NCI-H2029 treated with DMSO at 0.1 percent for 48 hours (cell line): ENCODE measurements around the gene TECR.
"Not testable (repeated sequence)": the region's sequence is repeated elsewhere in the genome, so short reads cannot be mapped to it uniquely, and the experiment has no call there.

Source experiments
- DNase-seq: peaks from one replicate; lab custom pipeline; 2025; lab: John Stamatoyannopoulos, UW

TECR gene

DNA sequence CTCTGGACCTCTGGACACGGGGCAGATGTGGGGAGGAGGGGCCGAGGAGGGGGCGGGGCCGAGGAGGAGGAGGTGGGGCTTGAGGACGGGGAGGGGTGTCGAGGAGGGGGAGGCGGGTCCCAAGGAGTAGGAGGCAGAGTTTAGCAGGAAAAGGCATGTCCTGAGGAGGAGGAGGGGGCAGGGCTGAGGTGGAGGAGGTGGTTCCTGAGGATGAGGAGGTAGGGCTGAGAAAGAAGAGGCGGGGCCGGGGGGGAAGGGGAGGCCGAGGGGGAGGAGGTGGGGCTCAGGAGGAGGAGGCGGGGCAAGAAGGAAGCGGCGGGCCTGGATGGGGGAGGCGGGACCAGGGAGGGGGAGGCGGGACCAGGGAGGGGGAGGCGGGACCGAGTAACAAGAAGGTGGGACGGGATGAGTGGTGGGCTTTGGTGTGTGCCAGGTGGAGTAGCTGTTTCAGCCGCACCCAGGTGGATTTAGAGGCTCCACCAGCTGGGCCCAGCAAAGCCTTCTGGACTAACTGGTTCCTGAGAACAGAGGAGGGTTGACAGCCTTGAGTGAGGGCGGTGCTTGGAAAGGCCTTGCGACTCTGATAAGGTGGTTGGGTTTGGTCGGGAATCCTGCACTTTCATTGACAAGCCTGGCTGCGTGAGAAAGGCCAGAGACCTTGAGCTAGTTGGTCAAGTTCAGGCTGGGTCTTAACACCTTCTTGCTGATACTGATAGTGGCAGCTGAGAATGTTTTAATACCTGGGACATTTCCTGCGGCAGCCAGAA, 7.7 kb downstream of the TECR start:
- peak; percentile 58 for DNase-seq

GRCh38 chr19:14540741-14541525, 11.5 kb downstream of the TECR start:
- DNase-seq: no peak

DNA sequence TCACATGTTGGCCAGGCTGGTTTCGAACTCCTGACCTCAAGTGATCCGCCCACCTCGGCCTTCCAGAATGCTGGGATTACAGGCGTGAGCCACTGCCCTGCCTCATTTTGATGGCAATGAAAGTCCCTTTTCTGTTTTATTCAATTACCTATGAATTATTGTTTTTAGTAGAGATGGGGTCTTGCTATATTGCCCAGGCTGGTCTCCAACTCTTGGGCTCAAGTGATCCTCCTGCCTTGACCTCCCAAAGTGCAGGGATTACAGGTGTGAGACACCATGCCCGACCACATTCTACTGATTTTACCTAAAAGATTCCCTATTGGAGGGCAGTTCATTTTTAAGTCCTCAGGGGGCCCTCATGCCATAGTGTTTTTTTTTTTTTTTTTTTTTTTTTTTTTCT, 12.6 kb downstream of the TECR start:
- DNase-seq: not testable (repeated sequence)

GRCh38 chr19:14542711-14543328, 13.4 kb downstream of the TECR start:
- no peak for DNase-seq

DNA sequence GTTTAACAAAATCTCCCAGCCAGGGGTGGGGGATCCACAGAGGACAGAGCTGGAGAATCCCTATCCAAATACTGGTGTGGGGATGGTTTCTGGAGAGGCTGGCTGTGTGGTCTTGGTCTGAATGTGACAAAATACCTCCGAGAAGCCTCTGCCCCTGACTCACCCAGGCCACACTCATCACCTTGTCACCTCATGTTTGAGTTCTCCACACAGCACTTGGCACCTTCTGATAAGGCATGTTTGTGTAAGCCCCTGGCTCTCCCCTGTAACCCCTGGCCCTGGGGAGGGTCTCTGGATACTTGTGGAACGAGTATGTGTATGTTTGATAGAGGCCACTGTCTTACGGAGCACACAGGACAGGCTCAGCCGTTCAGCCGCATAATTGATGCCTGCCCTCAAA, 14.7 kb downstream of the TECR start:
- no peak for DNase-seq

DNA sequence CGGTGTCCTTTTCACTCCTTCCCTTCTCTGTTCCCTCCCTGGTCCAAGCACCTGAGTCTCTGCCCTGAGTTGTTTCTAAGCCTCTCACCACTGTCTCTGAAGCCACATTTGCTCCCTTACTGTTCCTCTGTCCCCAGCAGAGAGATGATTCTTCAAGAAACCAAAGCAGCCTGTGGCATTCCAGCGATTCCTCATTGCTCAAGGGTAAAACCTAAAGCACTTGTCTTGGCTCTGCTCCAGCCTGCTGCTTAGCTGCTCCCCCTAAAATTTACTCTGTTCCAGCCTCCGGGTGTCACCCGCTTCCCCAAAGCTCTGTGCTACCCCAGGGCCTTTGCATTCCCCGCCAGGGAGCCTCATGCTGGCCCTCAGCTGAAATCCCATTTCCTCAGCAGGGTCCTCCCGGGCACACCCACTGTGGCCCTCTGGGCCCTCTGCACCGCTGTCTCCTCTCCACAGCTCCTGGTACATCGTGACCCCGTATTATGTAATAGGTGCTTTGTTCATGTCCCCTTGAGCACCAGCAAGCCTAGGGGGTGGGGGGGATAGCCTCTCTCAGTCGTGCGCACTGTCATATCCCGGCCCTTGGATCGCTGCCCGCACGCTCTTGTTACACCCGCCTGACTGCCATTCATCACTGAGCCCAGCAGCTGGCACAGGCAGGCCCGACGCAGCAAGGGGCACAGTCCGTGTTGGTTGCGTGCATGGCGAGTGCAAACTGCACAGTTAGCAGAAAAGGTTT, 15.8 kb downstream of the TECR start:
- DNase-seq: peak; percentile 90

DNA sequence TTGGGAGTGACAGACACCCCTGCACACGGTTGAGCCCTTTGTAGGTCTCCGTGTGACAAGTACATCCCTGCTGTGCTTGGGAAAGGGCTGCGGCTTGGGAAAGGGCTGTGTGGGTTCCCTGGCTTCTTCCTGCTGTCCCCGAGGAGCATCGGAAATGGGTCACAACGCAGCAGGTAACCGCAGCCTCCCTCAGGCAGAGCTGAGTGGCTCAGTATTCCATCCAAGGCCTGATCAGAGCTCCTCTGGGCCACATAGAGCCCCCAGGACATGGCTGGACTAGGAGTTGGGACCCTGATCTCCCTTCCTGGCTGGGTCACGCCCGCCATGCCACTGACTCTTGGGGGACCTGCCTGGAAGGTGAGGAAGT, 16.3 kb downstream of the TECR start:
- no peak for DNase-seq

- DNase-seq: peak; percentile 88
Measured at GRCh38 chr19:14550201-14550754, 20.9 kb downstream of the TECR start.

GRCh38 chr19:14551134-14552005, 22.0 kb downstream of the TECR start:
- not testable (repeated sequence) for DNase-seq

GRCh38 chr19:14552006-14552360, 22.6 kb downstream of the TECR start:
- DNase-seq: not testable (repeated sequence)

DNA sequence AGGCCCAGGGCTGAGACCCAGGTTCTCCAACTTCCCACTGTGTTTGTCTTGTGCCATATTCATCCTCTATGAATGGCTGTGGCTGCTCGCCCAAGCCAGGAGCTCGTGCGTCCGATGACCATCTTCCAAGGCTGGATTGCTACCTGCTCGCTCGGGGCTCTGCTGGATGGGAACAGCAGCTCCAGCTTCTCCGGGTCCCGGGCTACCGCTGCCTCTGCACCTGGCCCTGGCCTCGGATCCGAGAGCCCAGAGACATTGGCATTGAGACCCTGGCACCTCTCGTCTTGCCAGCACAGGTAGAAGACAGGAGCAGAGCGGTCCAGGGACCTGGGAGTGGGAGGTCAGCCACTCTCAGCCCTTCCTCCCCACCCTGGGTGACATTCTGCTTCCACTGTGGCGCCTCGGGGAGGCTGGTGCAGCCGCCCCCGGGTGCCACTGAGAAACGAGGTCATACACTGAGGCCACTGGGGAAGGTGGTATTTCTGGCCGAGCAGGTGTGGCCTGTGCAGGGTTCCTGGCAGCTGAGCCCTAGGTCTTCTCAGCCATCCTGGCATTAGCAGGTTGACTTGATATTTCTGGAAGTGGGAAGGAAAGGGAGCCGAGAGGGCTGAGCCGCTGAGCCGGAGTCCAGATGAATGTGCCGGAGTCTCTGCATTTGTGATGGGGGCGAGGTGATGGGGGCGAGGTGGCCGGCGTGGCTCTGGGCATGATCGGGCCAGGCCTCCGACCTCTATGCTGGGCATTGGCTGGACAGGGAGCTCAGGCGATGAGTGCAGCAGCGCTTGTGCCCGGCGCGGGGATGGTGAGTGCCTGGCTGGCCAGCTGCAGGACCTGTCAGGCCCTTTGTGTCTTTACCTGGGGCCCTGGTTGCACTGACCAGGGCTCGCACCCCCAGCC, 23.9 kb downstream of the TECR start:
- DNase-seq: no peak

- DNase-seq: no peak
Measured at GRCh38 chr19:14553939-14554243, 24.5 kb downstream of the TECR start.

GRCh38 chr19:14554382-14554812, 25.0 kb downstream of the TECR start:
- peak; percentile 57 for DNase-seq

DNA sequence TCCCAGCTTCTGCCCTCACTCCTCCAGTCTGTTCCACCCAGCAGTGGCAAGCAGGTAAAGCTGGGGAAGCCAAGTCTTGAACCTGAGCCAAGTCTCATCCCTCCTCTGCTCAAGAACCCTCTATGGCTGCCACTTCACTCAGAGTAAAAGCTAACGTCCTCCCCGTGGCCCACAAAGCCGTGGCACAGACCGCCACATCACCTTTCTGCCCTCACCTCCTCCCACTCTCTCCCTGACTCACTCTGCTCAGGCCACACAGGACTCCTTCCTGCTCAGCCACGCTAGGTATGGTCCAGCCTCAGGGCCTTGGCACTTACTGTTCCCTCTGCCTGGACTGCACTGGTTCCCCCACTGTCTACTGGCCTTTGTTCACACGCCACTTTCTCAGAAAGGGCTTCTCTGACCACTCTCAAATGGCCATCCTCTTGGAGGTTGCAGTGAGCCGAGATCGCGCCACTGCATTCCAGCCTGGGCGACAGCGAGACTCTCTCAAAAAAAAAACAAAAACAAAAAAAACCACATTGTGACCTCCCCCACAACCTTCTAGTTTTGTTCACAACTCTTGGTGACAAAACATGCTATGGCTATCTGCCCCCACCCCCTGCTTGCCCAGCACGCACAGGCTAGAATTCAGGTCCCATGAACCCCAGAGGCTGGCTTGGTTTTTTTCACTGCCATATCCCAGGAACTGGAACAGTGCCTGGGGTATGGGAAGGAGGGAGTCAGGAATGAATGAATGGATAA, 26.7 kb downstream of the TECR start:
- no peak for DNase-seq

- peak; percentile 53 for DNase-seq
Measured at GRCh38 chr19:14556662-14557188, 27.3 kb downstream of the TECR start.

GRCh38 chr19:14558370-14559066, 29.1 kb downstream of the TECR start:
- no peak for DNase-seq

DNA sequence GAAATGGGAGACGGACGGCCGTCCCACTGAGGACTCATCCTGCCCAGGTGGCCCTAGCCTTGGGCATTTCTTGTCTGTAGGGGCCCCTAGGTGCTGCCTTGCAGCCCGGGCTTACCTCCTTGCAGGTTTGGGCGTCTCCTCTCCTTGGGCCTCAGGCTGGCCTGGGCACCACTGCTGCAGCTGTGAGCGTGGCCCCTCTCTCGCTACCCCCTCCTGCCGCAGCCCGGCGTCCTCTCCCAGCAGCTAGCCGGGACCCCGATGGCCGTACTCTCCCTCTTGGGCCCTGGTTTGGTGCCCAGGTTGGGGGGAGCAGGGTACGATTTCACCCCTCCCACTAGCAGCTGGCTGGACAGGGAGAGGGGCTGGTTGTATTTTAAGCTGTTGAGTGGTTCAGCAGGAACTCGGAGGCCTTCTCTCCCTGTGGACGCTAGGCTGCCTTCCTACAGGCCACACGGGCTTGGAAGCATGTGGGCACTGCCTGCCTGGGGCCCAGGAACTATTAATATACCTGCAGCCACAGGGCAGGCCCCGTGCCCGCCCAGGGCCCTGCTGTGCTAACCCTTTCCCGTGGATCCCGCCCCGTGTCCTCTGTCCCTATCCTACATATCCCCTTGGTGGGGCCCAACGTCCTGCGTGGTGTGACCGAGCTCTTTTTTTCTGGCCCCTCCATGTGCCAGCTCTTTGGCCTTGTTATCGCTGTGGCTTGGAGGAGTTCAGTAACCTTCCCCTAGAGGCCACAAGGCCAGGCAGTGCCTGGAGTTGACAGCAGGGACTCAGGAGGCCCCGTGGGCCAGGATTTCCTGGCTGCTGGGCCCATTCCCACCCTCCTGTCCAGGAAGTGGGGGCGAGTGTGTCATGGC, 30.8 kb downstream of the TECR start:
- DNase-seq: no peak

DNA sequence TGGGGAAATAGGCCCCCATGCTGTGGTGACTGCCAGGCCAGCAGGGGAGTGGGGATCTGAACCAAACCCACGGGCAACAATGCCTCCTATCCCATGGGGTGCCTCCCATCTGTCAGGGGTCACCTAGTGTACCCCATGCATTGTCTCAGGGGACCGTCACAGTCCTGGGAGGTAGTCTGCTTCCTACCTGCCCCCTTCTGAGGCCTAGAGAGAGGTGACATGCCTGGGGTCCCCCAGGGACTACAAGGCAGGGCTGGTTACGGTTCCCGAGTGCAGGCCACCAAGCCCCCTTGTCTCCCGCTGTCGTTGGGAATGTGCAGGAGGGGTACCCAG, 31.3 kb downstream of the TECR start:
- no peak for DNase-seq
